PC-3 (cell line): ENCODE measurements around the gene LATS2. TPM values are rescaled to one million over a fixed set of nuclear protein-coding genes. Genes with fewer than 3 reads are reported as not detected.
A peak's percentile ranks its signal among the peaks of the same experiment; 100 is the strongest.

Source experiments
- ATAC-seq: fragments of 200-7000 bp; cut with Tn5 transposase; 2 replicates; pipeline ENCODE4 v1.9.1; 2020; ENCODE audit warnings: mild to moderate bottlenecking, moderate library complexity
- BruUV-seq: library from RNA; stranded (reverse); fragments of 400-500 nt; replicated peaks from 2 replicates; lab custom pipeline; 2021; lab: Mats Ljungman, UMichigan
- CTCF ChIA-PET: fragments of 300-600 bp; sonication (Branson Sonifier 250); formaldehyde crosslinking; loops from one replicate; lab custom pipeline; 2022; ENCODE audit warnings: antibody characterized with exemption; lab: Charles Lee
- POLR2A ChIA-PET: fragments of 300-600 bp; sonication (Branson Sonifier 250); formaldehyde crosslinking; loops from one replicate; lab custom pipeline; 2022; ENCODE audit warnings: antibody characterized with exemption; ENCODE audit not compliant: unreplicated experiment; lab: Charles Lee
- DNase-seq: peaks from one replicate; pipeline ENCODE4 v3.0.0-alpha.2; 2015
- H2AFZ ChIP-seq: fragments of 300-600 bp; sonication (generic); 2 replicates; pipeline ENCODE4 v1.6.0; 2016; ENCODE audit warnings: antibody characterized with exemption, low read length
- H3F3A ChIP-seq: fragments of 300-600 bp; sonication (generic); one replicate; pipeline ENCODE4 v1.6.0; 2017; ENCODE audit warnings: antibody characterized with exemption, low read length, control low read depth, mild to moderate bottlenecking; ENCODE audit not compliant: unreplicated experiment
- H3K27ac ChIP-seq: fragments of 300-600 bp; sonication (generic); 2 replicates; pipeline ENCODE4 v1.5.1; 2016; ENCODE audit warnings: mild to moderate bottlenecking, low read length
- H3K27me3 ChIP-seq: fragments of 300-600 bp; sonication (generic); 2 replicates; pipeline ENCODE4 v1.6.1; 2016; ENCODE audit warnings: low read length, mixed read lengths
- H3K36me3 ChIP-seq: fragments of 300-600 bp; sonication (generic); 2 replicates; pipeline ENCODE4 v1.6.1; 2016; ENCODE audit warnings: low read depth, mixed run types, low read length, mixed read lengths
- H3K4me1 ChIP-seq: fragments of 300-600 bp; sonication (generic); 2 replicates; pipeline ENCODE4 v1.5.1; 2016; ENCODE audit warnings: low read length; ENCODE audit not compliant: insufficient read depth
- H3K4me2 ChIP-seq: fragments of 300-600 bp; sonication (generic); 2 replicates; pipeline ENCODE4 v1.6.0; 2016; ENCODE audit warnings: low read length
- H3K4me3 ChIP-seq: fragments of 300-600 bp; sonication (generic); 2 replicates; pipeline ENCODE4 v1.5.1; 2016; ENCODE audit warnings: mild to moderate bottlenecking, low read length, mixed read lengths
- H3K79me2 ChIP-seq: fragments of 300-600 bp; sonication (generic); 2 replicates; pipeline ENCODE4 v1.6.1; 2017; ENCODE audit warnings: low read length, mixed read lengths
- H3K9ac ChIP-seq: fragments of 300-600 bp; sonication (generic); 2 replicates; pipeline ENCODE4 v1.6.0; 2016; ENCODE audit warnings: mild to moderate bottlenecking, low read length
- H3K9me2 ChIP-seq: fragments of 300-600 bp; sonication (generic); replicated peaks from 2 replicates; pipeline ENCODE4 v1.6.1; 2016; ENCODE audit warnings: mixed run types, low read length, mixed read lengths
- H3K9me3 ChIP-seq: fragments of 300-600 bp; sonication (generic); 2 replicates; pipeline ENCODE4 v1.6.1; 2016; ENCODE audit warnings: low read length, mixed read lengths
- H4K20me1 ChIP-seq: fragments of 300-600 bp; sonication (generic); 2 replicates; pipeline ENCODE4 v1.6.1; 2016; ENCODE audit warnings: low read length, mixed read lengths
- EZH2 ChIP-seq: fragments of 300-600 bp; sonication (generic); IDR thresholded peaks from one replicate; pipeline ENCODE4 v1.6.1; 2017; ENCODE audit warnings: antibody characterized with exemption, mild to moderate bottlenecking, low read length; ENCODE audit not compliant: unreplicated experiment
- EZH2phosphoT487 ChIP-seq: fragments of 300-600 bp; sonication (generic); IDR thresholded peaks from 2 replicates; pipeline ENCODE4 v1.6.1; 2018; ENCODE audit warnings: mild to moderate bottlenecking, antibody characterized with exemption, low read length, borderline replicate concordance
- intact Hi-C: fragments of 100-400 bp; cut with micrococcal nuclease; formaldehyde crosslinking; loops from 2 replicates; pipeline ENCODE4 v1.9.0; 2023
- total RNA-seq: library from RNA; depleted of rRNA; stranded (reverse); fragments of >200 nt; gene quantifications from 2 replicates; pipeline ENCODE4 v1.2.3, GENCODE V29; 2014
- TF ChIP-seq, protein P1 (sequence below): fragments of 300-600 bp; sonication (generic); conservative IDR thresholded peaks from 2 replicates; pipeline ENCODE4 v1.5.1; 2017; ENCODE audit warnings: antibody characterized with exemption, low read depth, mild to moderate bottlenecking, low read length

Gene LATS2
- total RNA-seq, 1 experiment from 2014 or later: 11.0 TPM

DNA sequence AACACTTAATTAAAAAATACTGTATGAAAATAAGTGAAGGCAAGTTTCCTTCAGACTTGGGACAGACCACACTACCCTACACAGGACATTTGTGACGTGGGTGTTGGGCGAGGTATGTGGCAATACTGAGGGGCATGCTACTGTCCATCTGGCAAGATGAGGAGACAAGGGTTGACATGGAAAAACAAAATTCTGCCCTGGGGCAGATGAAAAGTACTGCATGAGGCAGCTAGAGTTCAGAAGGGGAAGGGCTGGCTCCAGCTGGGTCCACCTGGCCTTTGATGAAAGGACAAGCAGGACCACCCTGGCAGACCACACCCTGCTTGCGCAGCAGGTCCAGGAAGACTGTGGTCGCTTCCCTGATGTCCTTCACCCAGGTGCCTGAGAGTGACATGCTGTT lies 43.2 kb downstream of the LATS2 start:
- intact Hi-C loops: no loop called here
- Histone ChIP-seq H4K20me1 (0 out of 2 replicates have a peak, but pooled peaks cover 3% of the 10 kb centered on the region), H3K79me2 (peaks cover 72% of the 10 kb centered on the region), H3K27me3 (no peaks in the 10 kb centered on the region), H3K4me3 (no peak overlapping the region), H3K4me1 (peaks cover 47% of the 10 kb centered on the region), H3F3A (peaks cover 11% of the 10 kb centered on the region), H3K36me3 (no peaks in the 10 kb centered on the region), H3K9me2 (no peaks in the 10 kb centered on the region), H3K27ac (peak overlapping the region; percentile 97), H3K9ac (no peak overlapping the region), H3K4me2 (no peak overlapping the region), H3K9me3 (no peaks in the 10 kb centered on the region), H2AFZ (no peak overlapping the region)
- ChIA-PET POLR2A (interaction anchor here (0.6 kb wide), 1 partner anchor 159 kb away, joined by 3 read pairs; no protein-coding TSS in a partner anchor), CTCF (interaction anchor here (0.7 kb wide), 1 partner anchor 459 kb away, joined by 3 read pairs; no protein-coding TSS in a partner anchor)
- ATAC-seq (no peak), DNase-seq (no peak)
- TF ChIP-seq, protein P1, sequence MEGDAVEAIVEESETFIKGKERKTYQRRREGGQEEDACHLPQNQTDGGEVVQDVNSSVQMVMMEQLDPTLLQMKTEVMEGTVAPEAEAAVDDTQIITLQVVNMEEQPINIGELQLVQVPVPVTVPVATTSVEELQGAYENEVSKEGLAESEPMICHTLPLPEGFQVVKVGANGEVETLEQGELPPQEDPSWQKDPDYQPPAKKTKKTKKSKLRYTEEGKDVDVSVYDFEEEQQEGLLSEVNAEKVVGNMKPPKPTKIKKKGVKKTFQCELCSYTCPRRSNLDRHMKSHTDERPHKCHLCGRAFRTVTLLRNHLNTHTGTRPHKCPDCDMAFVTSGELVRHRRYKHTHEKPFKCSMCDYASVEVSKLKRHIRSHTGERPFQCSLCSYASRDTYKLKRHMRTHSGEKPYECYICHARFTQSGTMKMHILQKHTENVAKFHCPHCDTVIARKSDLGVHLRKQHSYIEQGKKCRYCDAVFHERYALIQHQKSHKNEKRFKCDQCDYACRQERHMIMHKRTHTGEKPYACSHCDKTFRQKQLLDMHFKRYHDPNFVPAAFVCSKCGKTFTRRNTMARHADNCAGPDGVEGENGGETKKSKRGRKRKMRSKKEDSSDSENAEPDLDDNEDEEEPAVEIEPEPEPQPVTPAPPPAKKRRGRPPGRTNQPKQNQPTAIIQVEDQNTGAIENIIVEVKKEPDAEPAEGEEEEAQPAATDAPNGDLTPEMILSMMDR: no peak
- TF ChIP-seq EZH2 (no peak), EZH2phosphoT487 (no peak)
- no TSS peak for BruUV-seq

DNA sequence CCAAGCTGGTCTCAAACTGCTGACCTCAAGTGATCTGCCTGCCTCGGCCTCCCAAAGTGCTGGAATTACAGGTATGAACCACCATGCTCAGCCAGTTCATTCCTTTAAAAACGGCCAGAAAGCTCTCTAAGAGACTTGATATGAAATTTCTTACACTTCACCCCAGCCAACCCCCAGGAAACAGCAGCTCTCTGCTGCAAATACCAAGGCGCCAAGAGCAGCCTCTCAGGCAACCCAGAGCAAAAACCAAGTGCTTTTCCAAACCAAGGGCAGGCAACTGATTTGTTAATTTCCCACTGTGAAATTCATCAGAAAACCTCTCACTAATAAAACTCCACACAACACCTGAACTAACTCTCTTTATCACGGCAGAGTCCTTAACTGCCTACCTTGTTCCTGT lies 44.9 kb downstream of the LATS2 start:
- no peaks in the 10 kb centered on the region for H3K36me3 ChIP-seq
- DNase-seq (no peak), ATAC-seq (no peak)
- peak overlapping the region; percentile 22; the same call in 1 of the 2 replicates for H3K9ac ChIP-seq
- peaks cover 48% of the 10 kb centered on the region for H3K4me1 ChIP-seq
- peak overlapping the region; percentile 35 for H3K4me2 ChIP-seq
- TF ChIP-seq EZH2 (no peak), EZH2phosphoT487 (no peak)
- TF ChIP-seq, protein P1: no peak
- H2AFZ ChIP-seq: no peak overlapping the region
- H3K4me3 ChIP-seq: no peak overlapping the region
- ChIA-PET POLR2A (no interaction called here), CTCF (no interaction called here)
- H3K9me2 ChIP-seq: no peaks in the 10 kb centered on the region
- H3F3A ChIP-seq: peaks cover 11% of the 10 kb centered on the region
- H3K9me3 ChIP-seq: no peaks in the 10 kb centered on the region
- intact Hi-C loops: no loop called here
- BruUV-seq: no TSS peak
- H3K79me2 ChIP-seq: peaks cover 73% of the 10 kb centered on the region
- peak overlapping the region; percentile 97 for H3K27ac ChIP-seq
- no peaks in the 10 kb centered on the region for H3K27me3 ChIP-seq
- H4K20me1 ChIP-seq: 0 out of 2 replicates have a peak, but pooled peaks cover 3% of the 10 kb centered on the region

DNA sequence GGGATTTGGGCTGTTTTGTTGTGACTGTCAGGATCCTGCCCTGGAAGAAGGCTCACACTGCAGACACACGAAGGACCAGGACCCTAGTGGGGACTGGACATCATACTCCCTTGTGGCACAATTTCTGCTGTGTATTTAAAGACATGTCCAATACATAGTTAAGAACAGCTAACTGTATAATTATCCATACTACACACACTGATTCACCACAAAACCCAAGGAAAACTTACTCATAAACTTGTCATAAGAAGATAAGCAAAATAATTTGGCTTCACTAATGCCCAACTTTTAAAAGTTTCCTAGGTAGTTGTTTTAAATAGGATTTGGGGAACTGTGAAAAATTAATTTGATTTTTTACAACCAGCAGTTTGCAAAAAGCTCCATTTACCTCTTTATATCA lies 46.1 kb downstream of the LATS2 start:
- TF ChIP-seq EZH2phosphoT487 (no peak), EZH2 (no peak)
- TF ChIP-seq, protein P1: no peak
- CTCF ChIA-PET: no interaction called here
- Histone ChIP-seq H3K79me2 (peaks cover 73% of the 10 kb centered on the region), H3K4me2 (peak overlapping the region; percentile 75), H3F3A (peaks cover 11% of the 10 kb centered on the region), H3K4me3 (peak overlapping the region; percentile 43), H3K9ac (peak overlapping the region; percentile 63), H3K36me3 (no peaks in the 10 kb centered on the region), H3K4me1 (peaks cover 48% of the 10 kb centered on the region), H2AFZ (no peak overlapping the region), H3K27me3 (no peaks in the 10 kb centered on the region), H4K20me1 (0 out of 2 replicates have a peak, but pooled peaks cover 3% of the 10 kb centered on the region), H3K9me3 (no peaks in the 10 kb centered on the region), H3K9me2 (no peaks in the 10 kb centered on the region), H3K27ac (peak overlapping the region; percentile 97)
- ATAC-seq: peak; percentile 46
- intact Hi-C loops: loop anchor here (1.0 to 2.0 kb wide), 3 partner anchors 46 to 161 kb away; partner anchors contain the start of genes LATS2, MRPL57 and SKA3
- POLR2A ChIA-PET: no interaction called here
- no TSS peak for BruUV-seq
- DNase-seq: peak; percentile 65
